HEK293 (cell line): ENCODE results near the gene PLD6.
A peak's percentile ranks its signal among the peaks of the same experiment; 100 is the strongest.

Experiments used
- CTCF ChIP-seq: fragments of 450-650 bp; formaldehyde crosslinking; IDR thresholded peaks from 2 replicates; pipeline ENCODE4 v1.5.1; 2016; ENCODE audit warnings: missing biosample characterization, missing genetic modification characterization
- PATZ1 ChIP-seq: fragments of 450-650 bp; formaldehyde crosslinking; IDR thresholded peaks from 2 replicates; pipeline ENCODE4 v1.5.1; 2016; ENCODE audit warnings: missing biosample characterization, missing genetic modification characterization
- SCRT1 ChIP-seq: fragments of 450-650 bp; formaldehyde crosslinking; IDR thresholded peaks from 2 replicates; pipeline ENCODE4 v1.5.1; 2016; ENCODE audit warnings: missing biosample characterization, missing genetic modification characterization, borderline replicate concordance
- ZBTB7A ChIP-seq: fragments of 450-650 bp; formaldehyde crosslinking; IDR thresholded peaks from 2 replicates; pipeline ENCODE4 v1.5.1; 2016; ENCODE audit warnings: low read depth, missing biosample characterization, missing genetic modification characterization
- ZNF132 ChIP-seq: fragments of 450-650 bp; formaldehyde crosslinking; IDR thresholded peaks from 2 replicates; pipeline ENCODE4 v1.5.1; 2017; ENCODE audit warnings: missing biosample characterization, missing genetic modification characterization, borderline replicate concordance
- ZNF138 ChIP-seq: fragments of 450-650 bp; formaldehyde crosslinking; IDR thresholded peaks from 2 replicates; pipeline ENCODE4 v1.5.1; 2016; ENCODE audit warnings: missing biosample characterization, missing genetic modification characterization, borderline replicate concordance
- ZNF214 ChIP-seq: fragments of 450-650 bp; formaldehyde crosslinking; IDR thresholded peaks from 2 replicates; pipeline ENCODE4 v1.5.1; 2017; ENCODE audit warnings: missing biosample characterization, mild to moderate bottlenecking, missing genetic modification characterization, borderline replicate concordance
- ZNF449 ChIP-seq: fragments of 450-650 bp; formaldehyde crosslinking; IDR thresholded peaks from 2 replicates; pipeline ENCODE4 v1.5.1; 2017; ENCODE audit warnings: missing biosample characterization, mild to moderate bottlenecking, missing genetic modification characterization, moderate library complexity
- ZNF510 ChIP-seq: fragments of 450-650 bp; formaldehyde crosslinking; IDR thresholded peaks from 2 replicates; pipeline ENCODE4 v1.5.1; 2018; ENCODE audit warnings: mild to moderate bottlenecking, missing genetic modification characterization, missing biosample characterization; ENCODE audit not compliant: insufficient replicate concordance
- ZNF530 ChIP-seq: fragments of 450-650 bp; formaldehyde crosslinking; IDR thresholded peaks from 2 replicates; pipeline ENCODE4 v1.5.1; 2016; ENCODE audit warnings: low read depth, missing biosample characterization, missing genetic modification characterization
- ZNF768 ChIP-seq: fragments of 450-650 bp; formaldehyde crosslinking; IDR thresholded peaks from 2 replicates; pipeline ENCODE4 v1.5.1; 2018; ENCODE audit warnings: missing biosample characterization, mild to moderate bottlenecking, missing genetic modification characterization
- TF ChIP-seq, protein P1 (sequence below): fragments of 450-650 bp; formaldehyde crosslinking; IDR thresholded peaks from 2 replicates; pipeline ENCODE4 v1.5.1; 2016; ENCODE audit warnings: missing biosample characterization, missing genetic modification characterization, low read depth
- TF ChIP-seq, protein P2 (sequence below): fragments of 450-650 bp; formaldehyde crosslinking; IDR thresholded peaks from 2 replicates; pipeline ENCODE4 v1.5.1; 2017; ENCODE audit warnings: missing biosample characterization, missing genetic modification characterization

GRCh38 chr17:17235212-17236174 is 29.4 kb upstream of the PLD6 start:
- no peak for TF ChIP-seq CTCF (tag by site-specific recombination)
- TF ChIP-seq ZNF214 (tag by site-specific recombination) = no peak
- no peak for TF ChIP-seq ZNF449 (tag by site-specific recombination)
- TF ChIP-seq ZBTB7A = no peak
- no peak for TF ChIP-seq ZNF768 (tag by site-specific recombination)
- TF ChIP-seq ZNF132 (tag by site-specific recombination) = no peak
- TF ChIP-seq, protein P1, sequence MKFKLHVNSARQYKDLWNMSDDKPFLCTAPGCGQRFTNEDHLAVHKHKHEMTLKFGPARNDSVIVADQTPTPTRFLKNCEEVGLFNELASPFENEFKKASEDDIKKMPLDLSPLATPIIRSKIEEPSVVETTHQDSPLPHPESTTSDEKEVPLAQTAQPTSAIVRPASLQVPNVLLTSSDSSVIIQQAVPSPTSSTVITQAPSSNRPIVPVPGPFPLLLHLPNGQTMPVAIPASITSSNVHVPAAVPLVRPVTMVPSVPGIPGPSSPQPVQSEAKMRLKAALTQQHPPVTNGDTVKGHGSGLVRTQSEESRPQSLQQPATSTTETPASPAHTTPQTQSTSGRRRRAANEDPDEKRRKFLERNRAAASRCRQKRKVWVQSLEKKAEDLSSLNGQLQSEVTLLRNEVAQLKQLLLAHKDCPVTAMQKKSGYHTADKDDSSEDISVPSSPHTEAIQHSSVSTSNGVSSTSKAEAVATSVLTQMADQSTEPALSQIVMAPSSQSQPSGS (tag by site-specific recombination) = peak; percentile 78
- no peak for TF ChIP-seq ZNF138 (tag by site-specific recombination)
- 0 out of 2 replicates have a peak, but pooled peaks have one; percentile 31 for TF ChIP-seq PATZ1 (tag by site-specific recombination)
- TF ChIP-seq, protein P2, sequence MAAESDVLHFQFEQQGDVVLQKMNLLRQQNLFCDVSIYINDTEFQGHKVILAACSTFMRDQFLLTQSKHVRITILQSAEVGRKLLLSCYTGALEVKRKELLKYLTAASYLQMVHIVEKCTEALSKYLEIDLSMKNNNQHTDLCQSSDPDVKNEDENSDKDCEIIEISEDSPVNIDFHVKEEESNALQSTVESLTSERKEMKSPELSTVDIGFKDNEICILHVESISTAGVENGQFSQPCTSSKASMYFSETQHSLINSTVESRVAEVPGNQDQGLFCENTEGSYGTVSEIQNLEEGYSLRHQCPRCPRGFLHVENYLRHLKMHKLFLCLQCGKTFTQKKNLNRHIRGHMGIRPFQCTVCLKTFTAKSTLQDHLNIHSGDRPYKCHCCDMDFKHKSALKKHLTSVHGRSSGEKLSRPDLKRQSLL (tag by site-specific recombination) = no peak
- TF ChIP-seq SCRT1 = no peak
- no peak for TF ChIP-seq ZNF530 (tag by site-specific recombination)
- no peak for TF ChIP-seq ZNF510 (tag by site-specific recombination)
